ENCODE data around the gene INHA. TPM values are rescaled to one million over a fixed set of nuclear protein-coding genes. Genes with fewer than 3 reads are reported as not detected.
A peak's percentile ranks its signal among the peaks of the same experiment; 100 is the strongest.

The INHA gene
- total RNA-seq, 3 donors from 2014 or later (not counting 1 experiment from before 2014, with no cell fraction given) = not detected

GRCh38 chr2:219542931-219543595 lies 29.0 kb upstream of the INHA start:
- Mint-ChIP-seq H3K4me3 (peak overlapping the region; percentile 90), H3K36me3 (no peaks in the 10 kb centered on the region), H3K27ac (peak overlapping the region; percentile 84 to 85), H3K27me3 (ENCODE audit: low read depth in 2 of 2) (peaks cover 6 to 18% of the 10 kb centered on the region in 2 donors), H3K9me3 (no peaks in the 10 kb centered on the region), H3K4me1 (peaks cover 30 to 34% of the 10 kb centered on the region in 2 donors)
- Histone ChIP-seq H3K27me3 (ENCODE audit: control insufficient read depth, insufficient read depth, low read length) (no peaks in the 10 kb centered on the region), H3K4me3 (ENCODE audit: low read length) (peak overlapping the region; percentile 64), H3K9me3 (ENCODE audit: control insufficient read depth, insufficient read depth, low read length) (no peaks in the 10 kb centered on the region), H3K27ac (ENCODE audit: low read length) (peak overlapping the region; percentile 86), H3K36me3 (ENCODE audit: control insufficient read depth, insufficient read depth, low read length) (no peaks in the 10 kb centered on the region), H3K4me1 (ENCODE audit: control insufficient read depth, insufficient read depth, low read length) (peaks cover 29% of the 10 kb centered on the region)
- intact Hi-C loops (cut with micrococcal nuclease) = no loop called here
- peak; percentile 30 to 42 (median 41) for ATAC-seq
- DNase-seq = no peak
- under 1% methylated on average over 66 of the region's 66 CpGs for WGBS (ENCODE audit: insufficient coverage)
- no peak for TF ChIP-seq CTCF (IDR thresholded peaks at IDR 0.05)

GRCh38 chr2:219543596-219544358 lies 28.3 kb upstream of the INHA start, which contains the start of the genes CHPF and TMEM198:
Gene CHPF, minus strand, starts transcription at chr2:219543809. Its CDS starts 271 bp downstream, at chr2:219543538.
Gene TMEM198, plus strand, starts transcription at chr2:219544028. Its CDS starts 700 bp downstream, at chr2:219544728.
- DNase-seq (peak; percentile 89 to 95), ATAC-seq (peak; percentile 79 to 91 (median 83))
- peak within 1 kb of the TSS; percentile 64 for H3K4me3 ChIP-seq (ENCODE audit: low read length)
- Mint-ChIP-seq H3K27me3 (ENCODE audit: low read depth in 2 of 2) (peaks cover 6 to 25% of the 10 kb centered on the region in 2 donors), H3K4me1 (peaks cover 30 to 31% of the 10 kb centered on the region in 2 donors), H3K36me3 (no peaks in the 10 kb centered on the region), H3K4me3 (peak within 1 kb of the TSS; percentile 90), H3K9me3 (no peaks in the 10 kb centered on the region), H3K27ac (peak within 1 kb of the TSS; percentile 84 to 85)
- H3K36me3 ChIP-seq (ENCODE audit: control insufficient read depth, insufficient read depth, low read length) = no peaks in the 10 kb centered on the region
- WGBS (ENCODE audit: insufficient coverage) = under 1% methylated on average over 75 of the region's 75 CpGs
- H3K9me3 ChIP-seq (ENCODE audit: control insufficient read depth, insufficient read depth, low read length) = no peaks in the 10 kb centered on the region
- intact Hi-C loops (cut with micrococcal nuclease) = loop anchor here (1.0 kb wide), 1 partner anchor 9 kb away; no protein-coding TSS in a partner anchor
- TF ChIP-seq CTCF (IDR thresholded peaks at IDR 0.05) = no peak
- H3K4me1 ChIP-seq (ENCODE audit: control insufficient read depth, insufficient read depth, low read length) = peaks cover 29% of the 10 kb centered on the region
- H3K27ac ChIP-seq (ENCODE audit: low read length) = peak within 1 kb of the TSS; percentile 86
- H3K27me3 ChIP-seq (ENCODE audit: control insufficient read depth, insufficient read depth, low read length) = no peaks in the 10 kb centered on the region

- no peak overlapping the region for H3K4me3 ChIP-seq (ENCODE audit: low read length)
- 46% methylated on average over 9 of the region's 9 CpGs for WGBS (ENCODE audit: insufficient coverage)
Observed at GRCh38 chr2:219544567-219544966, 27.5 kb upstream of the INHA start.

More at GRCh38 chr2:219544567-219544966, 27.5 kb upstream of the INHA start:
- Mint-ChIP-seq H3K9me3 (no peaks in the 10 kb centered on the region), H3K36me3 (no peaks in the 10 kb centered on the region), H3K27me3 (ENCODE audit: low read depth in 2 of 2) (peaks cover 6 to 29% of the 10 kb centered on the region in 2 donors), H3K27ac (peak overlapping the region; percentile 84 to 85), H3K4me1 (peaks cover 30% of the 10 kb centered on the region in 2 donors), H3K4me3 (peak overlapping the region; percentile 85)
- ATAC-seq = no peak
- no peak for DNase-seq
- Histone ChIP-seq H3K9me3 (ENCODE audit: control insufficient read depth, insufficient read depth, low read length) (no peaks in the 10 kb centered on the region), H3K27ac (ENCODE audit: low read length) (no peak overlapping the region), H3K4me1 (ENCODE audit: control insufficient read depth, insufficient read depth, low read length) (peaks cover 29% of the 10 kb centered on the region), H3K27me3 (ENCODE audit: control insufficient read depth, insufficient read depth, low read length) (no peaks in the 10 kb centered on the region), H3K36me3 (ENCODE audit: control insufficient read depth, insufficient read depth, low read length) (no peaks in the 10 kb centered on the region)
- intact Hi-C loops (cut with micrococcal nuclease) = loop anchor here (1.0 kb wide), 1 partner anchor 8 kb away; no protein-coding TSS in a partner anchor
- TF ChIP-seq CTCF (IDR thresholded peaks at IDR 0.05) = no peak

Measured in natural killer cell (primary cell).